ENCODE results near the gene ITPR1.

DNA sequence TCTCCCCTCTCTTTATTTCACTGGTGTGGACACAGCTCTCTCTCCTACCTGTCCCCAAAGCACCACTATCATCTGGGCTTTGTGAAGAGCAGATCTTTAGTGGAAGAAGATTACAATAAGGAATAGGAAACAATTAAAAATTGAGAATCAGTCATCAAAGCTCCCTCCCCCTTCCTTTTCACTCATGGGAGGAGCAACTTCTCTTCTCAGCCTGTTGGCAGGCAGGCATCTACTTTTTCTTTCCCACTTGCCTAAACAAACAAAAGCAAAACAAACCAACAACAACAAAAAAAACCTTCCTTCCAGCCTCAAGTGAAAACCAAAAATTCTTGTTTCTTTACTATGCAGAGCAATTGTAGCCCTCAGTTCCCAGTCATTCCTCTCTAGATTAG is 360.6 kb downstream of the ITPR1 start:
- TF ChIP-seq, protein P1, sequence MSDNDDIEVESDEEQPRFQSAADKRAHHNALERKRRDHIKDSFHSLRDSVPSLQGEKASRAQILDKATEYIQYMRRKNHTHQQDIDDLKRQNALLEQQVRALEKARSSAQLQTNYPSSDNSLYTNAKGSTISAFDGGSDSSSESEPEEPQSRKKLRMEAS (IDR thresholded peaks at IDR 0.05; ENCODE audit: low read depth, low read length) = no peak
- no peak for TF ChIP-seq CTCF (IDR thresholded peaks at IDR 0.05 in 2 of 3, conservative IDR thresholded peaks at IDR 0.05 in 1 of 3; ENCODE audit: control insufficient read depth in 2 of 3, extremely low read depth in 1 of 3, insufficient read depth in 1 of 3, low read depth in 3 of 3, low read length in 3 of 3)
- TF ChIP-seq EZH2 (IDR thresholded peaks at IDR 0.05; ENCODE audit: borderline replicate concordance, control insufficient read depth, low read depth, low read length) = no peak

All from GM12878 (cell line).